Measurements from ENCODE around the gene TAS2R14. TPM values are rescaled to one million over a fixed set of nuclear protein-coding genes. Genes with fewer than 3 reads are reported as not detected.

The TAS2R14 gene
- polyA plus RNA-seq, 1 of the 3 experiments (the other 2 are of a cell fraction) = 1.4 TPM

- no peak overlapping the region for H3K4me2 ChIP-seq
- no peaks in the 10 kb centered on the region for H3K27me3 ChIP-seq (ENCODE audit: insufficient read depth)
- no peaks in the 10 kb centered on the region for H4K20me1 ChIP-seq (ENCODE audit: insufficient read depth)
- no peaks in the 10 kb centered on the region; the same call in 1 of the 2 replicates for H3K9me2 ChIP-seq
- H3K9ac ChIP-seq = no peak overlapping the region
- no peak overlapping the region for H3K27ac ChIP-seq (ENCODE audit: low read depth in 2 of 2, low read length in 1 of 2)
- H3K9me3 ChIP-seq = peaks cover 8% of the 10 kb centered on the region; the same call in 1 of the 2 replicates
- H3K4me3 ChIP-seq (ENCODE audit: low read depth in 2 of 2, low read length in 1 of 2) = no peak overlapping the region
- no peaks in the 10 kb centered on the region for H3F3A ChIP-seq (replicated peaks; ENCODE audit: insufficient read depth)
- H3K79me2 ChIP-seq (ENCODE audit: insufficient read depth) = no peaks in the 10 kb centered on the region
- POLR2A ChIA-PET = no interaction called here
- TF ChIP-seq RAD21 (IDR thresholded peaks at IDR 0.05; ENCODE audit: low read length) = no peak
- no peak for TF ChIP-seq PBX3 (IDR thresholded peaks at IDR 0.05)
- no peak for TF ChIP-seq MAX (IDR thresholded peaks at IDR 0.05; ENCODE audit: low read depth)
- no peak for TF ChIP-seq FOXJ3 (CRISPR knock-in tag; IDR thresholded peaks at IDR 0.05)
- no peak for TF ChIP-seq GABPA (IDR thresholded peaks at IDR 0.05; ENCODE audit: low read depth)
- no peak for TF ChIP-seq SIN3A (IDR thresholded peaks at IDR 0.05; ENCODE audit: borderline replicate concordance, low read depth, low read length)
- CTCF ChIA-PET = no interaction called here
- H3K4me1 ChIP-seq (ENCODE audit: control insufficient read depth in 1 of 2, insufficient read depth in 2 of 2, low read depth in 1 of 2, low read length in 1 of 2) = peaks cover 0 to 4% of the 10 kb centered on the region in 2 experiments; a peak in 1 of 4 replicates
- no peaks in the 10 kb centered on the region for H3K36me3 ChIP-seq (replicated peaks in 1 of 2; ENCODE audit: control insufficient read depth in 1 of 2, insufficient read depth in 2 of 2, low read length in 1 of 2)
- no peak overlapping the region for H2AFZ ChIP-seq (ENCODE audit: low read depth)
- no peak for DNase-seq
- WGBS (ENCODE audit: low lambda C conversion rate) = 96% methylated on average over 2 of the region's 2 CpGs
Observed at GRCh38 chr12:10943167-10943566, 4.1 kb upstream of the TAS2R14 start.

GRCh38 chr12:10941916-10942607, 3.0 kb upstream of the TAS2R14 start:
- peaks cover 5% of the 10 kb centered on the region for H3F3A ChIP-seq (replicated peaks; ENCODE audit: insufficient read depth)
- no peaks in the 10 kb centered on the region for H3K79me2 ChIP-seq (ENCODE audit: insufficient read depth)
- TF ChIP-seq TAF1 (IDR thresholded peaks at IDR 0.05; ENCODE audit: borderline replicate concordance, low read depth, low read length) (no peak), JUND (IDR thresholded peaks at IDR 0.05) (no peak), GATA2 (CRISPR knock-in tag; IDR thresholded peaks at IDR 0.05) (no peak), EP300 (IDR thresholded peaks at IDR 0.05; ENCODE audit: borderline replicate concordance in 1 of 2, low read depth in 1 of 2, low read length in 1 of 2) (no peak), MEF2A (IDR thresholded peaks at IDR 0.05; ENCODE audit: borderline replicate concordance, low read depth) (no peak), IRF3 (IDR thresholded peaks at IDR 0.05; ENCODE audit: low read depth, low read length) (no peak), SIN3A (IDR thresholded peaks at IDR 0.05; ENCODE audit: borderline replicate concordance, low read depth, low read length) (no peak), USF2 (IDR thresholded peaks at IDR 0.05; ENCODE audit: borderline replicate concordance, low read depth, low read length) (no peak), NFIC (IDR thresholded peaks at IDR 0.05; ENCODE audit: borderline replicate concordance) (no peak), TCF12 (IDR thresholded peaks at IDR 0.05) (no peak), GABPA (IDR thresholded peaks at IDR 0.05; ENCODE audit: low read depth) (no peak), EZH2phosphoT487 (IDR thresholded peaks at IDR 0.05; ENCODE audit: borderline replicate concordance, low read depth) (no peak), FOXM1 (IDR thresholded peaks at IDR 0.05; ENCODE audit: low read depth) (no peak), NRF1 (IDR thresholded peaks at IDR 0.05; ENCODE audit: low read depth, low read length) (no peak), RAD21 (IDR thresholded peaks at IDR 0.05; ENCODE audit: low read length) (no peak), FOSL2 (IDR thresholded peaks at IDR 0.05; ENCODE audit: borderline replicate concordance, low read depth) (no peak)
- H3K27ac ChIP-seq (ENCODE audit: low read depth in 2 of 2, low read length in 1 of 2) = no peak overlapping the region; a peak in 1 of 4 replicates
- H3K4me1 ChIP-seq (ENCODE audit: control insufficient read depth in 1 of 2, insufficient read depth in 2 of 2, low read depth in 1 of 2, low read length in 1 of 2) = peaks cover 0 to 4% of the 10 kb centered on the region in 2 experiments; a peak in 1 of 4 replicates
- peaks cover 0 to 2% of the 10 kb centered on the region in 2 experiments for H3K36me3 ChIP-seq (replicated peaks in 1 of 2; ENCODE audit: control insufficient read depth in 1 of 2, insufficient read depth in 2 of 2, low read length in 1 of 2)
- no peaks in the 10 kb centered on the region for H4K20me1 ChIP-seq (ENCODE audit: insufficient read depth)
- no peak overlapping the region for H3K4me3 ChIP-seq (ENCODE audit: low read depth in 2 of 2, low read length in 1 of 2)
- peaks cover 7% of the 10 kb centered on the region; the same call in 1 of the 2 replicates for H3K9me3 ChIP-seq
- 80% methylated on average over 4 of the region's 4 CpGs for WGBS (ENCODE audit: low lambda C conversion rate)
- H3K4me2 ChIP-seq = no peak overlapping the region
- CTCF ChIA-PET = no interaction called here
- DNase-seq = no peak
- no peak overlapping the region for H3K9ac ChIP-seq
- H3K9me2 ChIP-seq = no peaks in the 10 kb centered on the region; the same call in 1 of the 2 replicates
- POLR2A ChIA-PET = no interaction called here
- H3K27me3 ChIP-seq (ENCODE audit: insufficient read depth) = no peaks in the 10 kb centered on the region
- H2AFZ ChIP-seq (ENCODE audit: low read depth) = no peak overlapping the region

Measured in SK-N-SH (cell line).